Keratinocyte (primary cell): Measurements from ENCODE around the gene GINS2.

Source experiments
- CTCF ChIP-seq, 3 experiments: IDR thresholded peaks in 1 of 3; conservative IDR thresholded peaks in 1 of 3; optimal IDR thresholded peaks in 1 of 3; 2 replicates in 2 of 3; 3 replicates in 1 of 3; pipeline versions ENCODE3 to v1.5.1; 2011; ENCODE audit warnings: low read length in 3 of 3, mild to moderate bottlenecking in 3 of 3, moderate library complexity in 2 of 3, control low read depth in 1 of 3, inconsistent platforms in 1 of 3; ENCODE audit not compliant: insufficient read depth in 2 of 3; ENCODE audit errors: extremely low read depth in 1 of 3
- EZH2 ChIP-seq: IDR thresholded peaks from one replicate; pipeline ENCODE4 v1.6.1; 2012; ENCODE audit warnings: inconsistent platforms, mild to moderate bottlenecking, low read length, moderate library complexity

- TF ChIP-seq CTCF (optimal IDR thresholded peaks at IDR 0.05 in 1 of 3, IDR thresholded peaks at IDR 0.05 in 1 of 3, conservative IDR thresholded peaks at IDR 0.05 in 1 of 3; ENCODE audit: extremely low read depth in 1 of 3, insufficient read depth in 2 of 3, low read length in 3 of 3): no peak
- TF ChIP-seq EZH2: no peak
Measured at GRCh38 chr16:85663891-85664321, 24.8 kb downstream of the GINS2 start.
